ENCODE results near the gene ARHGAP22.

The ARHGAP22 gene

DNA sequence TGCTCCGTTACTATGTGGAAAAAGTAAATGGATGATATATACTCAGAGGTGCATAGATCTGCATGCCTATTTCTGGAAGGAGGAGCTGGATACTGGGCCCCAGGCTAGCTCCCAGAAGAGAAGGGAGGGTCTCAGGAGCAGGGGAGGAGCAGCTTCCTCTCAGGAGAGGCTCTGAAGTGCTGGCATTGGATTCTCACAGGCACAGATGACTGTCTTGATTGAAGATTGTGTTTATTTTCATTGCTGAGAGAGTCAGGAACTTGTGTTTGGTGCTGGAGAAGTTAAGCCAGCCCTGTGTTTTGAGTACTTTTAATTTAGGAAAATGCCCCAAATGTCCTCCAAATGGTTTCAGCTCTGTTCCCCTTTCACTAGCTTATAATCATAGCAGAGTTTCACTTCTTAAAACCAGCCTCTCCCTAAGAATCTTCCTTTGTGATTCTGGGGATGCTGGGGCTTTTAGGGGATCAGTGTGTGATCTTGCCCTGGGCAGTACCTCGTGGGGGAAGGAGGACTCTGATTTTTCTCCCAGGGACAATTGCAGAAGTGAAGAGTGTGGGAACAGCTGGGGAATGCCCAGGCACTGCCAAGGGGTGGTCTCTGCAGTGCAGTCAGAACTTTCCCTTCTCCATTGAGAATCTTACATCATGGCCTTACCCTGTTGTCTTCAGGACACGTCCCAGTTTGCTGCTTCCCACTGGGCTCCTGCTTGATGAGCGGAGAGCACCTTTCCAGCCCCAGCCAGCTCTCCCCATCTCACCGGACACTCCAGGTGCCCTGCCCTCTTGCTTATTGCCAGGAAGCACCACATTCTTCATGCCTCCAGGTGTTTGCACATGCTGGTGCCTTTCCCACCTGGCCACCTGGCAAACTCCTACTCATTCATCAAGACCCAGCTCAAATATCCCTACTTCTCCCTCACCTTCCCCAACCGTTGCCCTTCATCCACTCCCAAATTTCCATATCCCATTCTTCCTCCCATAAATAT lies 102.8 kb downstream of the ARHGAP22 start:
- no peak for DNase-seq
- TF ChIP-seq GATA1 (IDR thresholded peaks at IDR 0.05; ENCODE audit: low read depth, low read length) (no peak), POLR2A (IDR thresholded peaks at IDR 0.05; ENCODE audit: low read length) (no peak)

DNA sequence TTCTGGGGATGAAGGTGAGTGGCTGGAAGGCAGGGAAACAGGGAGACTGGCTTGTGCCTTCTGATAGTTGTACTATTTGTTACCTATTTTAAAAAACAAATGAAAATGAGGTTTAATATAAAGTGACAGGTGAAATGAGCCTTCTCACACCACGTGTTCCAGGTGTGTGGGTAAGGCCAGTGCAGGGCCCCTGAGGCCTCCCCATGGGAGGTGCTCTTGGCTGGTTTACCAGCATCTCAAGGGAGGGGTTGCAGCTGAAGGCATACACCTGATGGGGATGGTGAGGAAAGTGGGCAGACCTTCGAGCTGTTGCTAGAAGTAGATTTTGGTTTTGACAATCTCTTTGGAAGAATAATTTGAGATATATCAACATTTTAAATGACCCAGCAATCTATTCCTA lies 103.6 kb downstream of the ARHGAP22 start:
- DNase-seq, result no peak
- TF ChIP-seq POLR2A (IDR thresholded peaks at IDR 0.05; ENCODE audit: low read length) (no peak), GATA1 (IDR thresholded peaks at IDR 0.05; ENCODE audit: low read depth, low read length) (no peak)

DNA sequence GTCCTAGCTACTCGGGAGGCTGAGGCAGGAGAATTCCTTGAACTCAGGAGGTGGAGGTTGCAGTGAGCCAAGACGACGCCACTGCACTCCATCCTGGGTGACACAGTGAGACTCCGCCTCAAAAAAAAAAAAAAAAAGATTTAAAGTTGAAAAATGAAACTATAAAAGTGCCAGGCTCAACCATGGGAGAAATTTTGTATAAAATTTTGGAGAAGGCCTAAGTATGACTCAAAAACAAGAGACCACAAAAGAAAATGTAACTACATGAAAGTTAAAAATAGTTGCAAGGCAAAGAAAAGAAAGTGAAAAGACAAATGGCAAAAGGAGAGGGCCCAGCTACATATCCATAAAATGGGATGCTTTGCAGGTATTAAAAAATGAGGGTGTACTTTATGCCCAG lies 104.1 kb downstream of the ARHGAP22 start:
- no peak for TF ChIP-seq POLR2A (IDR thresholded peaks at IDR 0.05; ENCODE audit: low read length)
- no peak for TF ChIP-seq GATA1 (IDR thresholded peaks at IDR 0.05; ENCODE audit: low read depth, low read length)
- DNase-seq, result no peak

DNA sequence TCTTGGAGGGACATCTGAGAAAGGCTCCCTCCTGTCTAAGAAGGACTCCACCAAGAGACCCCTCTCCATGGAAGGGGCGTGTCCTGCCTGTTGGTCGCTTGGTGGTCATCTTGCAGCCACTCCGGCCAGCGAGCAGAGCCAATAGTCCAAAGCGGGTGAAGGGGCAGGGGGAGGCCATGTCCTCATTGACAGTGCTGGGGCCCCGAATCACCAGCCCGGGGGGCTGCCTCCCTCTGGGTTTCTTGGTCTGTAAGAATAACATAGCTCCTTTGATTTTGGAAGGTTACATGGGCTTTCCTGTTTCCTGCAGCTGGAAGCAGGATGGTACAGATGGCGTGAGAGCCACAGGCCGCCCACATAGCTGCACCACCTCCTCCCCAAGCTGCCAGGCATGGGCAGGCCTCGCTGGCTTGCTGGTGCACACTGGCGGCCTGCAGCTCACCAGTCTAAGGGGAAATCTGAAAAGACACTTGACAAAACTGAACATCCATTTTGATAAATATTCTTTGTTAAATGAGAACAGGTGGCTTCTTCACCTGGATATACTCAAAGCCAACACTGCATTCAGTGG lies 105.8 kb downstream of the ARHGAP22 start:
- DNase-seq, result no peak
- no peak for TF ChIP-seq POLR2A (IDR thresholded peaks at IDR 0.05; ENCODE audit: low read length)
- TF ChIP-seq GATA1 (IDR thresholded peaks at IDR 0.05; ENCODE audit: low read depth, low read length), result no peak

DNA sequence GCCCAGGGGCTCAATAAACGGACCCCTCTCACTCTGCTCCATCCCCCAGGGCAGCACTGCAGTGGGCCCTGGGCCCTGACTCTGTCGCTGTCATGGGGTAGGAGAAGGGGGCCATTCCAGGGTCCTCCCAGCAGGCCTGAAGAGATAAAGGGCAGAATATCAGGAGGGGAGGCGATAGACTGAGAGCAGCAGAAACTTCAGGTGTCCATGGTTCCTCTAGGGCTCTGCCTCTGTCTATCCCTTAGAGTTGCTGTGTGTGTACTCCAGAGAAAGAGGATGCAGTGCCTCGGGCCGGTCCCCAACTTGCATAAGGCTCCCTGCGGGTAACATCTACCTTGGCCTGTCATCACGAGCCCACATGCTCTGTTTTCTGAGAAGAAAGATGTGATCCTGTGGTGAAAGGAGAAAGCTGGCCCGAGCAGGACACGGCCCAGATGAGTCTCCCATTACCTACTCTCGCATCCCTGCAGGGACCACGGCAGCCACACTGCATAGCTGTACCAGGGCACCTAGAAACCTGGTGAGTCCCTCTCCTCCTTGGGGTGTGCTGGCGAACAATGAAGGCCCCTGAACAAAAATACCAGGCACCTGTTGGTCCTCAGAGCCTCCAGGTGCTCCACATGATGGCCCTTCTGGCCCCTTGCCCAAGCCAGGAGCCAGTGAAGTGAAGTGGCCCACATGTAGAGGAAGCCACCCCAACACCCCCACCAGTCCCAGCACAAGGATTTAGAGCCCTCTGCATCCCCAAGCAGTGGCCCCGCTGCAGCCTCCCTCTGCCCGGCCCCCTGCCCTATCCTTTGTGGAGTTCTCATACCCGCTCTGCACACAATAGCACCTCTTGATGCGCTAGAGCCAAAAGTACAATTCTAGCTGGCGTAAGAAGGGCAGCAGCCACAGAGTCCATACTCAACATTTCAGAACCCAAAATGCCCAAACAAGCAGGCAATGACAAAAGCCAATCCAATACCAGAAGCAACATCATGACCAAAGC lies 106.8 kb downstream of the ARHGAP22 start:
- no peak for TF ChIP-seq GATA1 (IDR thresholded peaks at IDR 0.05; ENCODE audit: low read depth, low read length)
- TF ChIP-seq POLR2A (IDR thresholded peaks at IDR 0.05; ENCODE audit: low read length), result no peak
- DNase-seq, result no peak

DNA sequence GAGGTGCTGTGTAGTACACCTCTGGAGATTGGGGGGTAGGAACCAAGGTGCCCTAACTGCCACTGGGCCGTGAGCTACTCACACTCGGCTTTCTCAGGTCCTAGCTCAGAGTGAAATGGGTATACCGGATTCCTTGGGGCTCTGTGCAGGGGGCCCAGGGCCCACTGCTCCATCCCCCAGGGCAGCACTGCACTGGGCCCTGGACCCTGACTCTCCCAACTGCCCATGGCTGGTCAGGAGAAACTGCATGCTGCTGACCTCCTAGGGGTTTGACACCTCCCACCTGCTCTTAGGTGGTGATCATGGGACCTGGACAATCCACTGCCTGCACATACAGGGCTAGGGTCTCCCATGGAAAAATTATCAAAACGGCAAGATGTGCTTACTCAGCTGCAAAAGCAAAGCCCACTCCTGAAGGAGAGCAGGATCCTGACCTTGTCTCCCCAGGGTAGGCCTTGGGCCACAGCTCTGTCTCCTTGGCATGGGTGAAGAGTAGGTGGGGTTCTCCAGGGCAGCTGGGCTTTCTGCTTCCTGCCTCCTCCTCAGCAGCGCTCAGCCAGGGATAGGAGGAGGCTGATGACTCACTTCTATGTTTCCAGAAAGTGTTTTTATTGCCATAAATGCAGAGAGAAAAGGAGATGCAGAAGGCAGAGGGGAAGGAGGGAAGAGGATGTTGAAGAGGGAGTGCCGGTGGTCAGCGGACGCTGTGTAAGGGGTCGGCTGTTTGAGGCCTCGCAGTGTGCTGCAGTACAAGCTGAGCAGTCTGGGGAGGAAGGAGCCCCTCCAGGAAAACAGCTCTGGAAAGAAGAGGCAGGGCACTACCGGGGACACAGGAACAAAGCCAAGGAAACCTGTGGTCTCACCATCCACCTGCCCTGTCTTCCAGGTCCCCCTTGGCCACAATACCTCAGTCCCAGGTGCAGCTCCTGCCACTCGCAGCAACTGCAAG lies 107.8 kb downstream of the ARHGAP22 start:
- DNase-seq, result no peak

DNA sequence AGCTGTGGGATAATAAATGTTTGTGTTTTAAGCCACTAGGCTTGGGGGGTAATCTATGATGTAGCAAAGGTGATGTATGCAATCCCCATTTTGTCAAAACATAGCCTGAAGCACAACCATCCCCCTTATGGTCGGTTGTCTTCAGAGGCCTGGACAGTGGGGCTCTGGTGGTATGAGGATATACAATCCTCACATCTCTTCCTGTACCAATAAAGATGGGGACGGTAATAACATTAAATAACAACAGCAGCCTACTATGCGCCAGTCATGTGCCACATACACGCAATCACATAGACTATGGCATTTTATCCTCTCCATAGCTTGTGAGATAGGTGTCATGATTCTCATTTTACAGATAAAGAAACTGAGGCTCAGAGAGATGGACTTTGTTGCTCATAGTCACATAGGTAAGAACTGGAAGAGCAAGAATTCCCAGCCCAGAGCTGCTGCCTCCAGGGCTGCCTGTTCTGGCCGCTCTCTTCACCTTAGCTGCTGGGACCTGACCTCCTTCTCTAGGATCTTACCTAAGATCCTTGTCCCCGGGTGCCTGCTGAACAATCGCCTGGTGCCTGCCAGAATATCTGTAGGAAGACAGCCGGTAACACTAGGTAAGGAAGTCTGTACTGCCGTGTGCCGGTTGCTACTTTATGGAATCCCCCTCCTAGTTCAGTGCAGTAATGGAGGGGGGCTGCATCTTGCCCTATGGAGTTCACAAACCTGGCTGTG lies 108.6 kb downstream of the ARHGAP22 start:
- TF ChIP-seq POLR2A (IDR thresholded peaks at IDR 0.05; ENCODE audit: low read length), result no peak
- TF ChIP-seq GATA1 (IDR thresholded peaks at IDR 0.05; ENCODE audit: low read depth, low read length), result no peak
- no peak for DNase-seq

More for the DNA sequence above, 107.8 kb downstream of the ARHGAP22 start:
- TF ChIP-seq POLR2A (IDR thresholded peaks at IDR 0.05; ENCODE audit: low read length), result no peak
- no peak for TF ChIP-seq GATA1 (IDR thresholded peaks at IDR 0.05; ENCODE audit: low read depth, low read length)

DNA sequence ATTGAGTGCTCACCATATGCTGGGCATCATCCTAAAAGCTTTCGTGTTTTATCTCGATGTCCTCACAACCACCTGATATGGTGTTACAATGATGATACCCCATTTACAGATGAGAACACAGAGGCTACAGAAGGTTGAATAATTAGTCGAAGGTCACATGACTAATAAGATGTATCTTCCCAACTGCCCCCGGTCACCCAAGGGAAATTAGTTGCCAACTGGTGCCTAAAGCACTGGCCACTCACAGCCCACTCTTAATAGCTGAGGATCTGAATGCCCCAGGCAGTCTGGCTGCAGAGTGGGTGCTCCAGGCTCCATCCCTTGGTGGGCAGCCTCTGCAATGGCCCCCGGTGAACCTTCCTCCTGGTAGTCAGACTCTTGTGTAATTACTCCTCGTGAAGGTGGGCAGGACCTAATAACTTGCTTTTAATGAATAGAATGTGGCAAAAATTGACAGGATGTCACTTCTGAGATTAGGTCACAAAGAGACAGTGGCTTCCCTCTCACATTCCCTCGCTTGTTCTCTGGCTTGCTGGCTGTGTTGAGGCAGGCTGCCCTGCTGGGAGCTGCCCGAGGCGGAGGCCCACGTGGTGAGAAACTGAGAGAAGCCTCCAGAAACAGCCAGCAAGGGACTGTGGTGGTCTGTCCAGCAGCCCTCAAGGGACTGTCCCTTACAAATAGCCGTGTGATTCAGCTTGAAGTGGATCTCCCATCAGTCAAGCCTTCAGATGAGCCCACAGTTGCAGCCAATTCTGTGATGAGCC lies 109.4 kb downstream of the ARHGAP22 start:
- no peak for DNase-seq
- no peak for TF ChIP-seq POLR2A (IDR thresholded peaks at IDR 0.05; ENCODE audit: low read length)
- no peak for TF ChIP-seq GATA1 (IDR thresholded peaks at IDR 0.05; ENCODE audit: low read depth, low read length)

DNA sequence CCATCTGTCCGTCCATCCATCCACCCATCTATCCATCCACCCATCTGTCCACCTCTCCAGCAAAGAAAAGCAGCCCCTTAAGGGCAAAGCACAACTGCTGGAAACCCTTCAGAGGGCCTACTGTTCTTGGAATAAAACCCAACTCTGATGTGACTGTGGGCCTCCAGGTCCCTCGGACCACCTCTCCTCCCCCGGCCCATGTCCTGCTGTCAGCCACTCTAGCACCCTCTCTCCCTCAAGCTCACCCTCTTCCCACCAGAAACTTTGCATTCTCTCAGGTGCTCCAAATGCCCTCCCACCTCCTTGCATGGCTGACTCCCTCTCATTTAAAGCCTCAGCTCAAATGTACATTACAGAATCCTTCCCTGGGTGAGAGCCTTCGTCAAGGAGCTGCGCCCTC lies 110.3 kb downstream of the ARHGAP22 start:
- DNase-seq, result no peak
- TF ChIP-seq POLR2A (IDR thresholded peaks at IDR 0.05; ENCODE audit: low read length) (no peak), GATA1 (IDR thresholded peaks at IDR 0.05; ENCODE audit: low read depth, low read length) (no peak)

DNA sequence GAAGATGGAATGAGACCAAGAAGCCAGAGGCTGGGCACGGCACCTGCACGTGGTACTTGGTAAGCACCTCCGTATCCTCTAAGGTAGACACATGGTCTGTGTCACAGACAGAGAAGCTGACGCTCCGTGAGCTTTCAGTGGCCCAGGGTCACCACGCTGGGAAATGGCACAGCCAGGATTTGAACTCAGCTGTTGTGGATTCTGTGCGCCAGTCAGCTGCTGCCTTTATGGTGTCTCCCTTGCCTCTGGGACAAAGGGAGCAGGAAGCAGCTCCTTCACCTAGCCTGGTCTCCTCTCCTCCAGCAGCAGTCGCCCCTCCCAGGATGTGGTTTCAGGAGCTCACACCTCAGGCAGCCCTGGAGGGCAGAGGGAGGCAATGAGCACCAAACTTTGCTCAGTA lies 110.8 kb downstream of the ARHGAP22 start:
- no peak for TF ChIP-seq POLR2A (IDR thresholded peaks at IDR 0.05; ENCODE audit: low read length)
- no peak for TF ChIP-seq GATA1 (IDR thresholded peaks at IDR 0.05; ENCODE audit: low read depth, low read length)
- no peak for DNase-seq

DNA sequence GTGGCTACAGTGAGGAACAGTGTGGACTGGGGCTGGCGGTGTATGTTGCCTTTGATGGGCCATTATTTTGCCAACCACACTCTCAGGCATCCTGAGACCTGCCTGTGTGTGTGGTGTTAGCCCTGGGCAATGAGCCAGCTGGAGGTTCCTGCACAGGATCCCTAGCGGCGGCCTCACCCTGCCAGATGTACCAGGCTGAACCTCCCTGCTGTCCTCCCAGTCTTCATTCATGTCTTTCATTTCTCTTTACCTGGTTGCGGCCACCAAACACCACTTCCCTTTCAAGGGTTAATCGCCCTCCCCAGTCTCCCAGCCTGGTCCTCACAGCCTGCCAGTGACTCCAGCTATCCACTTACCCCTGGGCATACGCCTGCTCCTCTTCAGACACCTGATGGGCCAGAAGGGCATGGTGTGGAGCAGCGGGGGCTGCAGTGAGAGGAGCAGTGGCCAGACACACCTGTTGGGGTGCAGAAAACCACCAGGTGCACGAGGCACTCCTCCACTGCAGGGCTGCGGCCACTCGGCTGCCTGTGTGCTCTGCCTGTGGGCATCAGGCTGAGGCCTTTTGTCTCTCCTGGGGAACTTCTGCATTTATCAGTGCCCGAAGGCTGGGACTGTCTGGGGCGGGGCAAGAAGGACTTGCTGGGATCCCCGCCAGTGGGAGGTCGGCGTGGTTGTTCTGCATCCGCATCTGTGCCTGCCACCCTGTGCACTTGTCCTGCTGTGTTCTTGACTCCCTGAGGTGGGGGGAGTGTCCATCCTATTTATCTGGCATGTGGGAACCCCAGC lies 111.6 kb downstream of the ARHGAP22 start:
- peak; percentile 26 to 48 for DNase-seq
- TF ChIP-seq POLR2A (IDR thresholded peaks at IDR 0.05; ENCODE audit: low read length), result peak; percentile 18
- no peak for TF ChIP-seq GATA1 (IDR thresholded peaks at IDR 0.05; ENCODE audit: low read depth, low read length)
